ENCODE data around the gene ALOX12. TPM values are rescaled to one million over a fixed set of nuclear protein-coding genes. Genes with fewer than 3 reads are reported as not detected.

ALOX12 gene
- total RNA-seq, 1 experiment from 2014 or later: not detected

DNA sequence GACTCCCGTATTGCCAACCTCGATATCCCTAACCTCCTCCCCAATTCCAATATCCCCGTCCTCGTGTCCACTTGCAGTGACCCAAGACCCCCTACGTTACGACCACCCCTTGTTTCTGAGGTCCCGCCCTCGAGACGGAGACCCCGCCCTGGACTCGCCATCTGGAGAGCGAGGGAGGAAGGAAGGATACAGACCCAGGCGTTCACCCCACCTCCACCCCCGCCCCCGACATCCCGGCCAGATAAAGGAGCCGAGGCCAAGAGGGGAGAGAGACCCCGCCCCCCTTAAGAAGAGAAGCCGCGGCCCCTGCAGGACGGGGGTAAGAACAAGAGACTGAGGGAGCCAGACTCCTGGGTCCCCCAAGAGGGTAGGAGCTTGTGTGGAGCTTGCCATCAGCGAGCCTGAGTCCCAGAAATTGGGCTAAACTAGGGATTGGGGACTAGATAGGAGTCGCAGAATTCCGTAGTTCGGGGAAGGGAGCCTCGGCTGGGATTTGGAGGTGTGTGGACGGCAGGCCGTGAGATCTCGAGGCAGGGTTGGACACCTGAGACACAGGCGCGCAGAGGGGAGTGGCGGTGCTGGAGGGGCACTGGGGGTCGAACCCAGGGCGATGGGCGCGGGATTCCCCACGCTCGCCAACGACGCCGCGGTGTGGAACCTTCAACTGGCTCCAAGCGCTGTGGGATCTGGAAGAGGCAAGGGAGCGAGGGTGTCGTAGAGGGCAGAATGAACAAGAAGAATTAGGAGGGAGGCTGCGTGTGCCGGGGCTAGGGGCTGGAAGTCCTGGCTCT lies 27.1 kb downstream of the ALOX12 start, which contains the start of gene BCL6B:
TSS of gene BCL6B (plus strand) at position 270 of the 791 bp plus-strand sequence. CDS start 622 bp downstream, outside the sequence.
- no TSS peak for BruUV-seq (replicated peaks)
- ChIA-PET CTCF (interaction anchor here (0.6 to 5.3 kb wide), 7 partner anchors 8 to 191 kb away, joined by 3 to 48 read pairs (median 6); partner anchors contain the start of gene TEKT1), POLR2A (interaction anchor here (0.5 kb wide), 1 partner anchor 161 kb away, joined by 3 read pairs; no protein-coding TSS in a partner anchor)
- no peak for DNase-seq (ENCODE audit: unreplicated experiment)
- intact Hi-C loops (cut with micrococcal nuclease): loop anchor here (5.0 kb wide), 1 partner anchor 356 kb away; no protein-coding TSS in a partner anchor
- H3K9me3 Mint-ChIP-seq (ENCODE audit: unreplicated experiment): no peaks in the 10 kb centered on the region
- H3K4me1 Mint-ChIP-seq (ENCODE audit: insufficient read depth, unreplicated experiment): peaks cover 23% of the 10 kb centered on the region
- no peak within 1 kb of the TSS for H3K27ac Mint-ChIP-seq (ENCODE audit: low read depth, unreplicated experiment)
- H3K27me3 Mint-ChIP-seq (ENCODE audit: insufficient read depth, unreplicated experiment): no peaks in the 10 kb centered on the region
- H3K36me3 Mint-ChIP-seq (ENCODE audit: insufficient read depth, unreplicated experiment): no peaks in the 10 kb centered on the region
- H3K4me3 Mint-ChIP-seq (ENCODE audit: unreplicated experiment): no peak within 1 kb of the TSS
- TF ChIP-seq, protein P1, sequence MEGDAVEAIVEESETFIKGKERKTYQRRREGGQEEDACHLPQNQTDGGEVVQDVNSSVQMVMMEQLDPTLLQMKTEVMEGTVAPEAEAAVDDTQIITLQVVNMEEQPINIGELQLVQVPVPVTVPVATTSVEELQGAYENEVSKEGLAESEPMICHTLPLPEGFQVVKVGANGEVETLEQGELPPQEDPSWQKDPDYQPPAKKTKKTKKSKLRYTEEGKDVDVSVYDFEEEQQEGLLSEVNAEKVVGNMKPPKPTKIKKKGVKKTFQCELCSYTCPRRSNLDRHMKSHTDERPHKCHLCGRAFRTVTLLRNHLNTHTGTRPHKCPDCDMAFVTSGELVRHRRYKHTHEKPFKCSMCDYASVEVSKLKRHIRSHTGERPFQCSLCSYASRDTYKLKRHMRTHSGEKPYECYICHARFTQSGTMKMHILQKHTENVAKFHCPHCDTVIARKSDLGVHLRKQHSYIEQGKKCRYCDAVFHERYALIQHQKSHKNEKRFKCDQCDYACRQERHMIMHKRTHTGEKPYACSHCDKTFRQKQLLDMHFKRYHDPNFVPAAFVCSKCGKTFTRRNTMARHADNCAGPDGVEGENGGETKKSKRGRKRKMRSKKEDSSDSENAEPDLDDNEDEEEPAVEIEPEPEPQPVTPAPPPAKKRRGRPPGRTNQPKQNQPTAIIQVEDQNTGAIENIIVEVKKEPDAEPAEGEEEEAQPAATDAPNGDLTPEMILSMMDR (IDR thresholded peaks at IDR 0.05; ENCODE audit: unreplicated experiment): no peak

DNA sequence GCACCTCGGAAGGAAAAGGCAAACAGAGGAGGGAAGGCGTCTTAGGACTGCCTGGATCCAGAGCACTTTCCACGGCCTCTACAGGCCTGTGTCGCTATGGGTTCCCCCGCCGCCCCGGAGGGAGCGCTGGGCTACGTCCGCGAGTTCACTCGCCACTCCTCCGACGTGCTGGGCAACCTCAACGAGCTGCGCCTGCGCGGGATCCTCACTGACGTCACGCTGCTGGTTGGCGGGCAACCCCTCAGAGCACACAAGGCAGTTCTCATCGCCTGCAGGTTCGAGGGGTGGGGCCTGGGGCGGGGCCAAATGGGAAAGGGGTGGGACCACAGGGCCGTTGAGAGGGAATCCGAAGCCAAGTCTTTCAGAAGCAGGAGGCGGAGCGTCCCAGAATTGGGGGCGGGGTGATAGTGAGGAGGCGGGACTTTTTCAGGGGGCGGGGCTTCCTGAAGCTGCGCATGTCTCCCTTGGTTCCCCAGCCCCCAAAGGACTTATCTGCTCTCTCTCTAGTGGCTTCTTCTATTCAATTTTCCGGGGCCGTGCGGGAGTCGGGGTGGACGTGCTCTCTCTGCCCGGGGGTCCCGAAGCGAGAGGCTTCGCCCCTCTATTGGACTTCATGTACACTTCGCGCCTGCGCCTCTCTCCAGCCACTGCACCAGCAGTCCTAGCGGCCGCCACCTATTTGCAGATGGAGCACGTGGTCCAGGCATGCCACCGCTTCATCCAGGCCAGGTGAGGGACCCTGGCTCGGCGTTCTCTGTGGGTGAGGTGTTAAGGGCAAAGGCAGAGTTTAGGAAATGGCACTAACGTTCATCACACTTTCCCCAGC lies 27.9 kb downstream of the ALOX12 start:
- no TSS peak for BruUV-seq (replicated peaks)
- ChIA-PET CTCF (interaction anchor here (0.6 to 3.5 kb wide), 4 partner anchors 20 to 574 kb away, joined by 3 to 27 read pairs (median 3); no protein-coding TSS in a partner anchor), POLR2A (interaction anchor here (0.5 to 1.7 kb wide), 2 partner anchors 12 to 161 kb away, joined by 3 to 6 read pairs; partner anchors contain the start of gene SLC16A13)
- peak; percentile 13 for DNase-seq (ENCODE audit: unreplicated experiment)
- Mint-ChIP-seq H3K4me3 (ENCODE audit: unreplicated experiment) (no peak overlapping the region), H3K36me3 (ENCODE audit: insufficient read depth, unreplicated experiment) (no peaks in the 10 kb centered on the region), H3K27ac (ENCODE audit: low read depth, unreplicated experiment) (no peak overlapping the region), H3K9me3 (ENCODE audit: unreplicated experiment) (no peaks in the 10 kb centered on the region), H3K4me1 (ENCODE audit: insufficient read depth, unreplicated experiment) (peaks cover 23% of the 10 kb centered on the region), H3K27me3 (ENCODE audit: insufficient read depth, unreplicated experiment) (no peaks in the 10 kb centered on the region)
- intact Hi-C loops (cut with micrococcal nuclease): loop anchor here (5.0 kb wide), 1 partner anchor 356 kb away; no protein-coding TSS in a partner anchor
- TF ChIP-seq, protein P1 (IDR thresholded peaks at IDR 0.05; ENCODE audit: unreplicated experiment): no peak

DNA sequence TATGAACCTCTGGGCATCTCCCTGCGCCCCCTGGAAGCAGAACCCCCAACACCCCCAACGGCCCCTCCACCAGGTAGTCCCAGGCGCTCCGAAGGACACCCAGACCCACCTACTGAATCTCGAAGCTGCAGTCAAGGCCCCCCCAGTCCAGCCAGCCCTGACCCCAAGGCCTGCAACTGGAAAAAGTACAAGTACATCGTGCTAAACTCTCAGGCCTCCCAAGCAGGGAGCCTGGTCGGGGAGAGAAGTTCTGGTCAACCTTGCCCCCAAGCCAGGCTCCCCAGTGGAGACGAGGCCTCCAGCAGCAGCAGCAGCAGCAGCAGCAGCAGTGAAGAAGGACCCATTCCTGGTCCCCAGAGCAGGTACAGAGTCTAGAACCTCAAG lies 28.5 kb downstream of the ALOX12 start:
- POLR2A ChIA-PET: interaction anchor here (1.7 kb wide), 1 partner anchor 11 kb away, joined by 6 read pairs; the partner anchor contains the start of gene SLC16A13
- BruUV-seq (replicated peaks): no TSS peak
- H3K9me3 Mint-ChIP-seq (ENCODE audit: unreplicated experiment): no peaks in the 10 kb centered on the region
- no peak for DNase-seq (ENCODE audit: unreplicated experiment)
- no peaks in the 10 kb centered on the region for H3K36me3 Mint-ChIP-seq (ENCODE audit: insufficient read depth, unreplicated experiment)
- TF ChIP-seq, protein P1 (IDR thresholded peaks at IDR 0.05; ENCODE audit: unreplicated experiment): no peak
- CTCF ChIA-PET: interaction anchor here (0.6 to 1.1 kb wide), 5 partner anchors 9 to 551 kb away, joined by 3 to 4 read pairs (median 3); no protein-coding TSS in a partner anchor
- intact Hi-C loops (cut with micrococcal nuclease): loop anchor here (5.0 kb wide), 1 partner anchor 357 kb away; no protein-coding TSS in a partner anchor
- H3K4me1 Mint-ChIP-seq (ENCODE audit: insufficient read depth, unreplicated experiment): peaks cover 23% of the 10 kb centered on the region
- H3K27me3 Mint-ChIP-seq (ENCODE audit: insufficient read depth, unreplicated experiment): no peaks in the 10 kb centered on the region
- H3K27ac Mint-ChIP-seq (ENCODE audit: low read depth, unreplicated experiment): no peak overlapping the region
- H3K4me3 Mint-ChIP-seq (ENCODE audit: unreplicated experiment): no peak overlapping the region
